A549 treated with CpdA at 1 μM for 4 hours (cell line): ENCODE results near the gene EIF4G2. TPM values are rescaled to one million over a fixed set of nuclear protein-coding genes. Genes with fewer than 3 reads are reported as not detected.

ENCODE experiments used
- total RNA-seq: library from RNA; stranded (reverse); fragments of 200-300 nt; extraction: Qiagen RNA extraction; gene quantifications from 5 replicates; pipeline ENCODE4 v1.2.3, GENCODE V29; 2022; ENCODE audit warnings: low read depth

Gene EIF4G2
- total RNA-seq: 586 to 1,072 TPM (median 642 TPM) in 5 replicates

GRCh38 chr11:10808553-10809372 is at the start of gene EIF4G2:
Gene EIF4G2, minus strand, starts transcription at chr11:10808926.

GRCh38 chr11:10857709-10858438 is 49.1 kb upstream of the EIF4G2 start, which contains the start of gene ZBED5:
Gene ZBED5, minus strand, starts transcription at chr11:10858053. Its CDS starts 3,108 bp downstream, at chr11:10854945.

GRCh38 chr11:10750838-10751580 is 57.7 kb downstream of the EIF4G2 start, which contains the start of gene CTR9:
Gene CTR9, plus strand, starts transcription at chr11:10751246. Its CDS starts 167 bp downstream, at chr11:10751413.

Other genes with a start within 250 kb of the EIF4G2 start
- gene LYVE1, start 240.3 kb downstream of the EIF4G2 start, total RNA-seq: 0.05 to 0.07 TPM (median 0.06 TPM) in 3 of 5 replicates, not detected in the others
- gene IRAG1, start 115.2 kb downstream of the EIF4G2 start, total RNA-seq: 0.01 to 0.05 TPM (median 0.02 TPM) in 5 replicates
- gene CTR9, start 57.7 kb downstream of the EIF4G2 start, total RNA-seq: 21.9 to 29.6 TPM (median 24.2 TPM) in 5 replicates
- gene ZBED5, start 49.1 kb upstream of the EIF4G2 start, total RNA-seq: 29.5 to 38.1 TPM (median 36.6 TPM) in 5 replicates